SIG-M5 treated with dmso at 0.1 percent for 504 hours (cell line): ENCODE measurements around the gene OR2A1.
"Not testable (repeated sequence)": the region's sequence is repeated elsewhere in the genome, so short reads cannot be mapped to it uniquely, and the experiment has no call there.

Experiments
- DNase-seq: peaks from one replicate; lab custom pipeline; 2025; ENCODE audit not compliant: unreplicated experiment; lab: John Stamatoyannopoulos, UW

Gene OR2A1, protein sequence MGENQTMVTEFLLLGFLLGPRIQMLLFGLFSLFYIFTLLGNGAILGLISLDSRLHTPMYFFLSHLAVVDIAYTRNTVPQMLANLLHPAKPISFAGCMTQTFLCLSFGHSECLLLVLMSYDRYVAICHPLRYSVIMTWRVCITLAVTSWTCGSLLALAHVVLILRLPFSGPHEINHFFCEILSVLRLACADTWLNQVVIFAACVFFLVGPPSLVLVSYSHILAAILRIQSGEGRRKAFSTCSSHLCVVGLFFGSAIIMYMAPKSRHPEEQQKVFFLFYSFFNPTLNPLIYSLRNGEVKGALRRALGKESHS

DNA sequence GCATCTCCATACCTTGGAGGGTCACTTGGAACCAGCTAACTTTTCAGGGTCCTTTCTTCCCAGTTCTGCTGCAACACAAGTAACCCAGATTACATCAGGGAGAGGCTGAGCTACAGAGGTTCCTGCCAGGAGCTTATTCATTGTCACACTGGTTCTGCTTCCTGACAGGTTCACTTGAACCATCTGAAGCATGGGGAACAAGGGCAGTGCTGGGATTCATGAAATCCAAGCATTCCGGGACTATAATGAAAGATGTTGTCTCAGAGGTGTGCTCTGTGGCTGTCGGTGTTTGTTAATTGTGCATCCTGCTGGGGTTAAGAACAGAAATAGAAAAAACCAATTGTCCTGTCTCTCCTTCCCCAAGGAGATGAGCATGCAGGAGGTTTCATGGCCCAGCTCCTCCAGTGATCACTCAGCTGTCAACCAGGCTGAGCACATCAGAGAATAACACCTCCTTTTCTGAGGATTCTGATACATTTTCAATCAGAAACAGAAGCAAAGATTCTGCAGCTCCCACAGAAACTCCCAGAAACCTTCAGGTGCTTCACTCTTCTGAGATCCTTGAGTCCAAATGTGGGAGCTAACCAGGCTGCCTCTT is at the start of gene OR2A1:
OR2A1 (plus strand) TSS at position 548 of the 598 bp plus-strand sequence. CDS start 5,706 bp downstream, outside the sequence.
- not testable (repeated sequence) for DNase-seq

DNA sequence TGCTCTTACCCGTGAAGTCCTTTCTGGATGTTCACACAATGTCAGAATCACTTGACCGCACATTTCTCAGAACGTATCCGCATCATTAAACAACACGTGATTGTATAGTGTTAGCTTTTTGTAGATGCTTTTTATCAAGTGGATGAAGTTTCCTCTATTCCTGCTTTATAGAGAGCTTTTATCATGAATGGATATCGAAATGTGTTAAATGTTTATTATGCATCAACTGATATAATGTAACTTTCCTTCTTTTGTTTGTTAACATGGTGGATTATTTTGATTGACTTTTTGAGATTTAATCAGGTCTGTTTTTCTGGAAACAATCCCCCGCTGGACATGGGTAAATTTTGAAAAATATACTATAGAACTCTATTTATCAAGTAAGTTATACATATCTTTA is 47.5 kb upstream of the OR2A1 start, which contains the start of gene OR2A7:
OR2A7 (minus strand) TSS at position 101 of the 400 bp plus-strand sequence. CDS start 5,164 bp downstream, outside the sequence.
- not testable (repeated sequence) for DNase-seq

DNA sequence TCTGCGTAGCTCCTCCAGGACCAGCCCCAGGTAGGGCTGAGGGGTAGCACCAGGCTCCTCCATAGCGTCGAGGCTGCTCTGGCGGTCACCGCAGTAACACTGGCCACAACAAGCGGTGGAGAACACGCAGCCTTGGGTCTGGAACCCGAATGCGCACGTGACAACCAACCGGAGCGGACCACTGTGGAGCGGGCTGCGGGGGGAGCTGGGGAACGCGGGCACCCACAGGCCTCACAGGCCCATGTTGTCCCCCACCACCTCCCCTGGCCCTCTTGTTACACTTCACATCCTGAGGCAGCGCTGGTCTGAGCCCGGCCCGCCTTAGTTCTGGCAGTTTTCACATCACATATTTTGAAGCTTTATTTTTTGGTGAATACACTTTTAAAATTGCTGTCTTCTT is 43.0 kb upstream of the OR2A1 start, which contains the start of gene CTAGE8:
CTAGE8 (minus strand) TSS at position 101 of the 400 bp plus-strand sequence; CDS start at position 63, 38 bp downstream.
- DNase-seq: not testable (repeated sequence)

DNA sequence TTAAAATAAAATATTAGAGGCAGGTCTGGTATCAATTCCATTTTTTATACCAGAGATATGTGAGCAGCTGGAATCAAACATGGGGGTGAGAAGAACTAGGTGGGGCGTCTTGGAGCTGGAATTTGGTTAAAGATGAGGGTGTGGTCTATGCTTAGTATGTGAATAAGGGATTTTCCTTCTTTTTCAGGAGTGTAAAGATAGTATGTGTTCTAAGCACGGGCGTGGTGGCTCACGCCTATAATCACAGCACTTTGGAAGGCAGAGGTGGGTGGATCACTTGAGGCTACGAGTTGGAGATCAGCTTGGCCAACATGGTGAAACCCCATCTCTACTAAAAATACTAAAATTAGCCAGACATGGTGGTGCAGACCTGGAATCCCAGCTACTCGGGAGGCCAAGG is 36.9 kb upstream of the OR2A1 start:
- not testable (repeated sequence) for DNase-seq

DNA sequence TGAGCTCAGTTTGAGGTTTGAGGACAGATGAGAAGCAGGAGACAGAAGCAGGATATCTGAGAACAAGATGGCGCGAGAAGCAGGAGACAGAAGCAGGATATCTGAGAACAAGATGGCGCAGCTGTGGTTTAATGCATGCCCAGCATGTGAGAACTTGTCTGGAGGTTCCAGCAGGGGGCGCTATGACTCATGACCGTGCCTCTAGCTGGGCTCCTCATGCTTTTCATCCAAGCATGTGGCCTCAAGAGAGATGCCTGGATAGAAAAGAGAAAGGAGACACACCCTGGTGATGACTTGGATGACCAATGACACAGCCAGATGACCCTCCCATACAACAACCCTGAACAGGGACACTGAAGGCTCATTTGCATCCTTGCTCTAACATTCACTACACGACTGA is 32.2 kb upstream of the OR2A1 start:
- DNase-seq: not testable (repeated sequence)

DNA sequence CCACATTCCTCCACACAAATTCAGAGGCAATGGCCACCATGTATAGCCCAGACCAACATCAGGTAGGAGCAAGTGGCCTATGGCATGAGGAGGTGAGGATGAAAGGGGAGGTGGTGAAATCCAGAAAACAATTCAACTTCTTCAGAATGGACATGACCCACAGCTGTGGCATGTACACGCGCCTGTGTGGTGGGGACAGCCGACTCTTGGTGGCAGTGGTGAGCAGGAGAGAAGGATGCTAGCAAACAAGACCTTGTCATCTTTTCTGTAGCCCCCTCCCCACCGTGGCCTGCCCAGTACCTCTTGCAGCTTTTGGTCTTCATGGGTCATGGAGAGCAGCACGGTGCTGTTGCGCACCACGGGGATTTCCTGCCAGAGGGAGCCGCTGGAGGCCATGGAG is 30.2 kb upstream of the OR2A1 start:
- not testable (repeated sequence) for DNase-seq

DNA sequence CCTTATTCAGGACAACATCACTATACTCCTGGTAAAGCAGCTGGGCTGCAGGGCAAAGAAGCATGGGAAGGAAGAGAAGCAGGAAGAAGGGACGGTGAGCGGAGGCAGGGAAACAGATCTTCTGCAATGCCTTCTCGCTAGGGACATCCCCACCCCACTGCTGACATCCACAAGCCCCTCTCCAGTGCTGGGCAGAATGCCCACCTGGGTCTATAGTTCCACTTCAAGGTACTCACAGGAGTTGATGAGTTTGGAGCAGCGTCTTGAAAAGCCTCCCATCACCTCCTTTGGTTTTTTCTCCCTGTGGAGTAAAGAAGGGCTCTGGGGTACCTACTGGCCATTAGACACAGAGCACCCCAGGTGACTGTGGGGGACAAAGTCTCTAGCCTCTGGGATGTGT is 29.7 kb upstream of the OR2A1 start:
- DNase-seq: not testable (repeated sequence)

DNA sequence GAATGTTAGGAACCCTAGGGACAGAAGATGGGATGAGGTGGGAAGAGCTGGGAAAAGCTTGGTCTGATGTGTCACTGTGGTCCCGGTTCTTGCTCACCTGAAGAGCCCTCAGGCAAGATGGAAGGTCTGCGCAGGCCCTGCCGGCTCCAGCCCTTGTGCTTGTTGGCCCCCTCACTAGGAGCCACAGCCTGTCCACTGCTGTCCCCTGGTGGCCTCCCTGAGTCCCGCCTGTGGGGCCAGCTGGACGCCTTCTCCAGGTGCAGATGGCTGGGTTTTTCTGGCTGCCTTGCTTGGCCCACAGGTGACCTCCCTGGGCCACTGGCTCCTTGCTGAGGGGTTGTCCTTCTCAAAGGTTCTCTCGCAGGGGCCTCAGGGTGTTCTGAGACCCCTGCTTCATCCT is 28.5 kb upstream of the OR2A1 start:
- not testable (repeated sequence) for DNase-seq

DNA sequence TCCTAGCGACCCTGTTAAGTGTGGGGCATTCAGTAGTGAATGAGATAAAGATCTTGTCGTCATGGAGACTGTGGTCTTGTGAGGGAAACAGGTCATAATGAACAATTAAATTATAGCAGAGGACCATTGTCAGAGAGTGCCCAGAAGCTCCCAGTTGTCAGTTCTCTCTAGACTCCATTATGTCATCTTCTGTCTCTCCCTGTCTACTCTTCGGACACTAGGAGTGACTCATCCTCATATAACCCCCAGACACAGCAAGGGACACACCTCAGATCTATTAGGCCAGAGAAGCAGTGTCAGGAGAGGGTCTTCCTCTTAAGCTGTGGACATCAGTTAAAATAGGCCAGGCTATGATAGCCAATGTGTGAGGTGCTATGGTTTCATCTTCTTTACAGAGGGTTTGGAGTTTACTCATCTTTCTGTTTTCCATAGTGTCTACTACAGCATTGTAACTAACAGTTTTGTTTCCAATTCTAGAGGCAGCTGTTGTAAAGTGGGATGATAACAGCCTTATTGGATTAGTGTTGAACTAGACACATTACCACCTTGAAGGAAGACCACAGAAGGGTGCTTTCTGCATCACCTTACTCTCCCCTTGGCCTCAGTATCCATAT is 24.9 kb upstream of the OR2A1 start:
- DNase-seq: not testable (repeated sequence)

DNA sequence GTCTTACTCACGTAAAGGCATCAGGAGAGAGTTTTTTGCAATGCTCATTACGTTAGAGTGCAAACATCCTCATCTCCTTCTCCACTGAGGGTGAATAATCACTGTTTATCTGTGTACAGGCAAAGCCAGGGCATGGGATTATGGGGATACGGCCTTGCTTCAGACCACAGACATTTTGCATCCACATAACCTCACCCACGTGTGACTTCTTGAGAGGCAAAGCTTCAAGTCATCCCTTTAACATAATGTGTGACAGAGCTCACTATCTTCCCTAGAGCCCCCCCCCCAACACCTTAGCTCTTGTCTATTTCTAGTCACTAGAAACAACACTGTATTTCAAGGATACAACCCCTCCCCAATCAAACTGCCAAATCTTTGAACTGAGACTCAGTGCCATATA is 20.6 kb upstream of the OR2A1 start:
- not testable (repeated sequence) for DNase-seq

DNA sequence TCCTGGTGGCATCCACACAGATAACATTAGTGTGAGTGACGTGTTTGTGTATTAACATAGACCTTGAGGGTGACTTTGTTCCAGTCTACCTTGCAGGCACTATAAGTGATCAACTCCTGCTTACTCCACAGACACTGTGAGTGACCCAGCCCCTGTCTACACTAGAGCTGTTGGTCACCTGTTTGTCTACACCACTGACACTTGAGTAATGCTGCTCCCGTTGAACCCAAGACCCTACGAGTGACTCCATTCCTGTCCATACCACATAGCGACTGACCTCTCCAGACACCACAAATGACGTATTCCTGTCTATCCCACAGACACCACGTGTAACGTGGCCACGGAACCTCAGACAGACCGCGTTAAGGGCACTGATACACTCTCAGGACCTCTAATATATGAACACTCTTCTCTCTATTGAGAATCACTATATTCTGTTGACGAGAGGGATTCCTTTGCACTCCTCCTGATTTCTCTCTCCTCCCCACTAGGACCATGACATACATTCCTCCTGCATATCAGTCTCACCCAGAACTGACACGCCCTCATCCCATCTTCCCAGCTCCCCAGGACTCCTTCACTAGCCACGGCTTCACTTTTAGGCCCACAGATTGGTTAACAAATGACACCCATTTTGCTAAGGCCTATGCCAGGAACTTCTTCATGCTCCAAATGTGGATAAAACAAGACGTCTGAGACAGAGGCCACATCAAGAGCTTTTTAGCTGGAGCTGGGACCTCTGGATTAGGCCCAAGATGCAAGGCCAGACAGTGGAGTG is 19.6 kb upstream of the OR2A1 start:
- DNase-seq: not testable (repeated sequence)

DNA sequence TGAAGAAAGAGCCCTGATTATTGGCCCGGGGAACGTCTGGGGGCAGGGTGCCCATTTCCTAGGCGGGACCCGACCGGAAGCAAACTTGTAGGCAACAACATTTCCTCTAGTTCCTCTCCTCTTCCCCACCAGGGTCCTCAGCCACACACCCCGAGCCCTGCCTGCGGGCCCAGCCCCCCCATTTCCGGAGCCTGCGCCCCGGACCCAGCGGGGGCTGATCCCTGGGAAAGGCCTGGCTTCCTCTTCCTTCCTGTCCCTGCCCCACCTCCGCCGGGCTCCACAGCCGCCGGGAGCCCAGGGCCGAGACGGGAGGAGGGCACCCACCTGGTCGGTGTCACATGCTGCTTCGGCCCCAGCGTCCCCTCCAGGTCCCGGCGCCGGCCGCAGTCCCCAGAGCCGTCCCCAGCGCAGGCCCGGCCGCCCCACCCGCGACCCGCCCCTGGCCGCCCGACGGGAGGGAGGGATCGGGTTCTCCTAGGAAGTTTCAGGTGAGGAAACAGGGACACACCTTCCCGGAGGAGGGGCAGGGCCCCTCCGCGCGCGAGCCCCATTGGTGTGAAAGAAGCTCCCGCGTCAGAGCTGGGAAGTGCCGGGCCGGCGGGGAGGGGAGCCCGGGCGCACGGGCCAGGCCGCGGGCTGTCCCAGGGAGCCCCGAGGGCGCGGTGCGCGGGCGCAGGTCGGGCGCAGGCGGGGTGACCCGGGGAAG is 18.3 kb upstream of the OR2A1 start:
- not testable (repeated sequence) for DNase-seq

DNA sequence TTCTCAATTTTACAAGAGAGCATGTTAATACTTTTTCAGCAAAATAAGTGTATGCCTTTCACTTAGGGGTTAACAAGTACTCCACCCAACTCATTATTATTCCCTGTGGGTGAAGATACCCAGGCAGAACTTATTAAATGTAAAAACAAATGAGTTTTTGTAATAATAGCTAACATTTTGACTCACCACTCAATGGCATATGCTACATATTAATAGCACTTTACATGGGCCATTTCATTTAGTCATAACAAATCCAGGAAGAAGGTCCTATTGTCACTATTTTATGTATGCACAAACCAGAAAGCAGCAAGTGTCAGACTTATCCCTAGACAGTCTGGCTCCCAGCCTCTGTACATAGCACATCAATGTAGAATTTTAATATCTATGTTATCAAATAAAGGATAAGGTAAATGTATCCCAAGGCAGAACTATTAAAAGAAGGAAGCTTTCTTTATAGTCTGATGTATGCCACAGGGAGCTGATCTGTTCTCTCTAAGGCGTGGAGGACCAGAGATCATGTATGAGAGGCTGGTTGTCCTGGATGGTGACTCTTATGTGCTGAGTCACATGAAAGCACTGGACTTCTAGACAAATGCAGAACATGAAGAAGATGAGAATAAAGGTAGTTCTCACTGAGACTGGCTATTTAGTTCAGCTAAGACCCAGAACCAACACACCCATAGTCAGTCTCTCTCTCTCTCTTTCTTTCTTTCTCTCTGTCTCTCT is 9.5 kb upstream of the OR2A1 start:
- not testable (repeated sequence) for DNase-seq

DNA sequence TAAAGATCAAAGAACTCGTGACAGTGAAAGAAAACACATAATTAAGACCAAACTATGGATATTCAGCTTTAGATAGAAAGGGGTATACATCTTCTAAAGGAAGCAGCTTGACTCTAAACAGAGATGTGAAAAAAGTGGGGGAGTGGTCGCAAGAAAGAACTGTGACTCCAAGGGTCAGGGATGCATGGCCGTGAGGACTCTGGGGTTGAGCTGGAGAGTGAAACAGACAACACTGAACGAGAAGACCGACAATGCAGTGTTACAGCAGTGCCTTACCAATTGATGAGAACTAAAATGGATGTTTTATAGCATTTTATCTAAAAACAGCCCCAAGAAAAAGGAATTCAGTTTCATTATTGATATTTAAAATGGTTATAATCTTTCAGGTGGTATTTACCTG is 8.6 kb upstream of the OR2A1 start:
- not testable (repeated sequence) for DNase-seq

DNA sequence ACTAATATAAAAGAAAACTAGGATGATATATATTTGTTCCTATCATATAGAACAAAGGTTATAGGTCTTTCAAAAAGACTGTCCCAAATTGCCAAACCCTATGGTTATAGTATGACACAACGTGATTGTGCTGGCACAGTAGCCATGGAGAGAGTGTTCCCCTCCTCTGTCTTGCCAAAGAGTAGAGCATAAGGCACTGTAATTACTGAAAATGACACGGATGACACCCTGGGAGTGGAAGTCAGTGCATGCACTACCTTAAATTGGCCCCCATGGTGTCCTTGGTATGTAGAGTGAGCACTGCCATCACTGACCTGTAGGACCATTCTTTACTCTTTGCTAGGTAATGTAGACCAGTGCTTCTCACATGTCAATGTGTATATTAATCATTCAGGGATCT is 7.1 kb upstream of the OR2A1 start:
- not testable (repeated sequence) for DNase-seq

DNA sequence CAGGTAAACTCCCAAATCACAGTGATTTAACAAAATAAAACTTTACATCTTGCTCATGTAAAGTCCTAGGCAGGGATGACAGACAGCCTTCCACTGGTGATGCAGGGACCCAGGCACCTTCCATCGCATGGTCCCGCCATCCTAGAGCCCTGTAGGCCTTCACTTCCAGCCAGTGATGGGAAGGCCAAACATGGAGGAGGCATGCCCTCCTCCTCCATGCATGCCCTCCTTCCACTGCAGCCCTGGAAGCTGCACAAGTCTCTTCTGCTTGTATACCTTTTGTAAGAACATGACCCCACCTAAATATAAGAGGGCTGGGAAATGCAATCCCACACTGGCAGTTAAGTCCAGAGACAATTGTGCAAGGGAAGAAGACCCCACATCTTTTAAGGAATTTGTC is 2.5 kb upstream of the OR2A1 start:
- DNase-seq: not testable (repeated sequence)

DNA sequence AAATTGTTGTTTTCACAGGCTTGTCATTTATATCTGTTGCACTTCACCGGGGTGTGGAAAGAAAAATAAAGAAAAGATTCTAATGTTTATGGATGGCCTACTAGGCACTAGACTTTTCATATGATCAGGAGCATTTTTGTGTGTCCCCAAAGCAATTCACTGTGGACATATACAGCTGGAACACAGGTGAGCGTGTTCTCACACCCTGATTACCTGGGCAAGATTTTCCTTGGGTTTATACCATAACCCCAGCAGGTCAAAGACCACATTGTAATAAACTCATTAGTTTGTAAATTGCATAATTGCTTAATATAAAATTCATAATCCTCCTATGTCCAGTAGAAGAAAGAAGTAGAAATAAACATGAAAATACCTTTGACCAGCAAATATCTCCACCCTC is 1.0 kb upstream of the OR2A1 start:
- not testable (repeated sequence) for DNase-seq

DNA sequence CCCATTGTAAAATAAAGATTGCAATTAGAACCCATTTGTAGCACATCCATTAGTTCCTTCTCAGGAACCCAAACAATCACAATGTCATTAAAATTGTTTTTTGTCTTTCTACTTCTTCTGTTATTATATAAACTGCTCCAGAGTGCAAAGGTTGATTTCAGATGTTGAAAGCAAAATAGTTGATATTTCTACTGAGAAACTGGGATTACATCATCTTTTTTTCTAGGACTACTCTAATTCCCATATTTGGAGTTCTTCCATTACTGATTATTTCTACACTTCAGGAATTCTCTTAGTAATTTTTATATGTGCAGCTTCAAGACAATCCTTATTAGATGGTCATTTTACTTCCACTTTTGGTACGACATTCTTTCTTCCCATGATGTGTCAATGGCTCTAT is 5.3 kb downstream of the OR2A1 start:
- DNase-seq: not testable (repeated sequence)

DNA sequence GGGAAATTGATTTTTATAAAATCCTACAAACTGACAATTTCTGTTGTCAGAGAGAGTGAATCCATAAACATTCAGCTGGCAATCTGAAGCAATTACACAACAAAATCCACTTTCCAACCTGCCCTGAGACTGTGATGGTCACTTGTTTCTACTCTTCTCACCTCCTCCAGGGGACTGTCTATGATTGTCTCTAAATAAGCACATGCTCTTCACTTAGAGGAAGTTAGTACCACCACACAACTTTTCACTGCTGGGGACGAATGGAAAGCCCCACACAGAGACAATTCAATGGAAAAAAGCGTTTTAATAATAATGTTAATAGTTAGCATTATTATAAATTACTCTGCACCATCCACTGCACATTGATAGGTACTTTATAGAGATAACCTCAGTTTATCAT is 7.3 kb downstream of the OR2A1 start:
- not testable (repeated sequence) for DNase-seq
